Dendritic cell treated with granulocyte-macrophage colony-stimulating factor and Interleukin-4, amounts not matched to agents 40 ng/mL and 50 ng/mL, for 4 days (primary cell): ENCODE data around the gene MCF2L2.

ENCODE experiments used
- H3K27ac Mint-ChIP-seq: one replicate; pipeline ENCODE4 v1.8.0; 2022; ENCODE audit warnings: mild to moderate bottlenecking, mixed read lengths
- H3K27me3 Mint-ChIP-seq: one replicate; pipeline ENCODE4 v1.8.0; 2022; ENCODE audit warnings: mild to moderate bottlenecking, mixed read lengths
- H3K36me3 Mint-ChIP-seq: one replicate; pipeline ENCODE4 v1.8.0; 2022; ENCODE audit warnings: low read depth, mixed read lengths
- H3K4me1 Mint-ChIP-seq: one replicate; pipeline ENCODE4 v1.8.0; 2022; ENCODE audit warnings: low read depth, mixed read lengths
- H3K4me3 Mint-ChIP-seq: one replicate; pipeline ENCODE4 v1.8.0; 2022; ENCODE audit warnings: mild to moderate bottlenecking, moderate library complexity, mixed read lengths
- H3K9me3 Mint-ChIP-seq: one replicate; pipeline ENCODE4 v1.8.0; 2022; ENCODE audit warnings: mixed read lengths
- intact Hi-C: fragments of 100-400 bp; cut with micrococcal nuclease; formaldehyde crosslinking; loops from one replicate; pipeline ENCODE4 v1.15.0; 2022

MCF2L2 gene

GRCh38 chr3:183288117-183288516 is 140.3 kb downstream of the MCF2L2 start:
- H3K27ac Mint-ChIP-seq: no peak overlapping the region
- H3K4me3 Mint-ChIP-seq: no peak overlapping the region

DNA sequence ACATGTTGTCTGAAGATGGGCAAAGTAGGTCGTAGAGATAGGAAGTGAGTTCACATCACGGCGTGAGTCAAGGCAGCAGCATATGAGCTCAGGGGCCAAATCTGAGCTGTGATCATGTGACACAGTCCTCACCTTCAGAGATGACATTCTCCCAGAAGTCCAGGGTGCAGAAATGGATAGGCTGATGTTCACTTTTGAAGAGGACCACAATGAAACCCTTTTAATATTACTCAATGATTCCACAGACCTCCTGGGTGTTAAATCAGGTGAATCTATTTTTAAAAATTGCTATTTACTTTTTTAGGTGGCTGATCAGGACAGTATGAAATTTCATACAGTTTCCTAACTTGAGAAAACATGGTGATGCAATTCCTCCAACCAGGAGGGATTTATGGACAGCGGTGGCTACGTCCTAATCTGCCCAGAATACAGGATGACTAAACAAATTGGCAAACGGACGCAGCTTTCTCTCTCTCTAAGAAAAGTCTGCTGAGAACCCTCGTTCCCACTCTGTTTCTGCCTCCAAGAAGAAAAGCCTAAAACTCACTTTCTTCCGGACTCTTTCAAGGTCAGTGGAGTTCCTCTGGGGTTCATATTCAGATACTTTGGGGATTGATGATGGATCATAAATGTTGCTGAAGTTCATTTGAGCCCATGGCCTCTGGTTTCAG is 141.0 kb downstream of the MCF2L2 start:
- Mint-ChIP-seq H3K36me3 (no peaks in the 10 kb centered on the region), H3K9me3 (no peaks in the 10 kb centered on the region), H3K27me3 (no peaks in the 10 kb centered on the region), H3K27ac (peak overlapping the region; percentile 82), H3K4me3 (no peak overlapping the region), H3K4me1 (peaks cover 31% of the 10 kb centered on the region)
- intact Hi-C loops: loop anchor here (2.0 kb wide), 1 partner anchor 19 kb away; no protein-coding TSS in a partner anchor

More at GRCh38 chr3:183288117-183288516, 140.3 kb downstream of the MCF2L2 start:
- intact Hi-C loops: no loop called here
- Mint-ChIP-seq H3K4me1 (peaks cover 26% of the 10 kb centered on the region), H3K36me3 (no peaks in the 10 kb centered on the region), H3K27me3 (no peaks in the 10 kb centered on the region), H3K9me3 (no peaks in the 10 kb centered on the region)

DNA sequence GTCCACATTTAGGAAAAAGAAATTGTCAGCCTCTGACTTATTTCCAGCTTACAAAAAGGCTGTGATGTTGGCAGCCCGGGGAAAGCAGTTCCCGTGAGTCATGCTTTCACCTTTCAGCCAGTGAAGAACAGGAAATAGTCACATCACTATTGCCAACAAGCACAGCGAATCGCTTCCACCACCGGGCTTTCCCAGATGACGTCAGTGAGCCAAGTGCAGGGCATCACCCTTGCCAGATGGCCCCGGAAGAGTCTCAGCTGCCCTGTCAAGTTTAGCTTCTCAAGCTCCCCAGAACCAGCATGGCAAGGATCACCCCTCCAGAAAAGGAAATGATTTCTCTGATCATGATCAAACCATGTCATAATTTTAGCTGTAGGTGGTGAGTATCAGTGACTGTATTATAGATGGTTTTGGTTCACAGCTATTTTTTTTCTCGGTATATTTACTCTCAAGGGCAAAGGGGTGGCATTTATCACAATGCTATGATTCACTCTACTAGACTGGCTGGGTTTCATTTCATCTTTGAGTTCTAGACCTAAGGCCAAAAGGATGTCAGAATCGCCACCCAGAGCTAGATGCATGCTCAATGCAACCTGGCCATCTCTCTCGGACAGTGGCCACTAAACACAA is 142.5 kb downstream of the MCF2L2 start:
- Mint-ChIP-seq H3K27ac (peak overlapping the region; percentile 82), H3K9me3 (no peaks in the 10 kb centered on the region), H3K36me3 (no peaks in the 10 kb centered on the region), H3K4me1 (peaks cover 38% of the 10 kb centered on the region), H3K4me3 (peak overlapping the region; percentile 6), H3K27me3 (no peaks in the 10 kb centered on the region)
- intact Hi-C loops: loop anchor here (2.0 kb wide), 1 partner anchor 21 kb away; no protein-coding TSS in a partner anchor

DNA sequence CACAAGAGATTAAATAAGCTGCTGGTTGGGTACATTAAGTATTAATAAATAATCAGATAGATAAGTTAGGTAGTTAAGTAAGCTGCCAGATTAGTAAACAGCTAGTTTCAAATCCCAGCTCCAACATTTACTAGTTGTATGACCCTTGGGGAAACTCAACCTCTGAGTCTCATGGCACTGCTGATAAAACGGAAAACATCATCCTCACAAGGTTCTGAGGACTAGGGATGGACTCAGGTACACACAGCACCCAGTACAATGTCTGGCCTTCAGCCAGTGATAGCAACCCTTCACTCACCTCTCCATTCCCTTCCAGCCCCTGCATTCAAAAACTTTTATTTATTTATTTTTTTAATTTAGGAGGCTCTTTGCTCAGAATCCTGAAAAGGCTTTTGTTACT is 143.1 kb downstream of the MCF2L2 start:
- intact Hi-C loops: no loop called here
- peak overlapping the region; percentile 82 for H3K27ac Mint-ChIP-seq
- H3K9me3 Mint-ChIP-seq: no peaks in the 10 kb centered on the region
- H3K4me1 Mint-ChIP-seq: peaks cover 38% of the 10 kb centered on the region
- no peak overlapping the region for H3K4me3 Mint-ChIP-seq
- H3K27me3 Mint-ChIP-seq: no peaks in the 10 kb centered on the region
- H3K36me3 Mint-ChIP-seq: no peaks in the 10 kb centered on the region

- Mint-ChIP-seq H3K27me3 (no peaks in the 10 kb centered on the region), H3K36me3 (no peaks in the 10 kb centered on the region), H3K4me1 (peaks cover 38% of the 10 kb centered on the region), H3K9me3 (no peaks in the 10 kb centered on the region), H3K4me3 (no peak overlapping the region), H3K27ac (no peak overlapping the region)
- intact Hi-C loops: no loop called here
Observed at GRCh38 chr3:183284570-183284969, 143.8 kb downstream of the MCF2L2 start.

DNA sequence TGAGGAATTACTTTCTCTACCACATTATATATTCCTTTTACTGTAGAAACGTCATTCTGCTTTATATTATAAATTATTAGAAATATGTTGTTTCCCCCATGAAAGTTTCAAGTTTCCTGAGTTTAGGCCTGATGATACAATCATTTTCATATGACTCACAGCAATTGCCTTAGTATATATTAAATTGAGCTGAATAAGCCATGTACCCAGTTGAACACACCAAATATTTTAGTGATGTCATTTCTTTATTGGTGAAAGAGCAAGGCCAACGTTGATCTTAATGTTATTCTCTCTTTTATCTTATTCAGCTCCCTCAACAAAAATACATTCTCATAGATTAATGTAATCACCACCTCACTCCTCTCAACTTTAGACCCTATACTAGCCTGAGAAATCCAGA is 144.5 kb downstream of the MCF2L2 start:
- intact Hi-C loops: no loop called here
- Mint-ChIP-seq H3K4me1 (peaks cover 38% of the 10 kb centered on the region), H3K27me3 (no peaks in the 10 kb centered on the region), H3K4me3 (no peak overlapping the region), H3K36me3 (no peaks in the 10 kb centered on the region), H3K27ac (no peak overlapping the region), H3K9me3 (no peaks in the 10 kb centered on the region)

GRCh38 chr3:183281126-183281797 is 147.2 kb downstream of the MCF2L2 start:
- Mint-ChIP-seq H3K4me1 (peaks cover 27% of the 10 kb centered on the region), H3K27ac (peak overlapping the region; percentile 51), H3K9me3 (no peaks in the 10 kb centered on the region), H3K4me3 (no peak overlapping the region), H3K36me3 (peaks cover 11% of the 10 kb centered on the region), H3K27me3 (no peaks in the 10 kb centered on the region)
- intact Hi-C loops: no loop called here

GRCh38 chr3:183279371-183279770 is 149.0 kb downstream of the MCF2L2 start:
- intact Hi-C loops: no loop called here
- peaks cover 37% of the 10 kb centered on the region for H3K4me1 Mint-ChIP-seq
- H3K4me3 Mint-ChIP-seq: no peak overlapping the region
- no peaks in the 10 kb centered on the region for H3K9me3 Mint-ChIP-seq
- H3K27me3 Mint-ChIP-seq: no peaks in the 10 kb centered on the region
- H3K36me3 Mint-ChIP-seq: peaks cover 20% of the 10 kb centered on the region
- no peak overlapping the region for H3K27ac Mint-ChIP-seq

DNA sequence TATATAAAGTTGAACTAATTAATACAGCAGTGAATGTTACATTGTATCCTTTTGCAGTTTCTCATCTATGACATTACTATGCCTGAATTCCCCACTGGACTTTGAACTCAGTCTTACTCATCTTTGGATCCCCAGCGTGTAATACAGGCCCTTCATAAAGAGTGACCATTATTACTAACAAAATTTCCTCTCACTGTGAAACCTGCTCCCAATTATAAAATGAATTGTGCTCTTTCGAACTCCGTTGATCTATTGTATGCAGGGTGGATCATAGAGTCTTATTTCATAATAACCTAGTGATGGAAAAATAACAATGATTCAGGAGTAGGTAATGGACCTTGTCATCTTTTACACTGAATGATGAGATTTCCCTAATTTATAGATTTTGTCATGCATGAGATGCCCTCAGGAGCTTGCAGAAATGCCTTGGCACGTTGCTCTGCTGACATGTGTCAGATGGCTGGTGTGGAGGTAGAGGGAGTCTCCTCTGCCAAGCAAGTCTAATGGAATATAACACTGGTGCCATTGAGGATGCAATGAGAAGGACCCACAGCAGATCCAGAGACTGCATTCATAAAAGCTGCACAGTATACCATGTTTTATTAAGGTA is 149.8 kb downstream of the MCF2L2 start:
- intact Hi-C loops: no loop called here
- Mint-ChIP-seq H3K4me1 (peaks cover 40% of the 10 kb centered on the region), H3K36me3 (peaks cover 28% of the 10 kb centered on the region), H3K9me3 (no peaks in the 10 kb centered on the region), H3K4me3 (no peak overlapping the region), H3K27ac (no peak overlapping the region), H3K27me3 (no peaks in the 10 kb centered on the region)

GRCh38 chr3:183277260-183277659 is 151.2 kb downstream of the MCF2L2 start:
- H3K27me3 Mint-ChIP-seq: no peaks in the 10 kb centered on the region
- intact Hi-C loops: no loop called here
- H3K4me1 Mint-ChIP-seq: peaks cover 38% of the 10 kb centered on the region
- H3K27ac Mint-ChIP-seq: no peak overlapping the region
- no peak overlapping the region for H3K4me3 Mint-ChIP-seq
- H3K36me3 Mint-ChIP-seq: peaks cover 34% of the 10 kb centered on the region
- H3K9me3 Mint-ChIP-seq: no peaks in the 10 kb centered on the region

DNA sequence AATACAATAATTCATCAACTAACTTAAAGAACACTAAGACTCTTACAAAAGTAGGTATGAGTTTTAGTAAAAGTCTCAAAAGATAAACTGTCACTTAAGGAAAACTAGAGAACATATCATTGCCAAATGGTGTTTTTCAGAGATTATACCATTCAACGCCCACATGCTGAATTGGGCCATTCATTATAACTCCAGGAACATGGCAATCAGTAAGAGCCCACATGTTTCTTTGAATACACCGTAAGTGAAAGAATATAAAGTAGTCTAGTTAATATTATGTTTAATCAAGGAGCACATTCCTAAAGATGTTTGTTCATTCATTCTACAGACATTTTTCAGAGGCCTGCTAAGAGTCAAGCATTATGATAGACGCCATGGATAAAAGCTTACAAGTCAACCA is 152.5 kb downstream of the MCF2L2 start:
- intact Hi-C loops: loop anchor here (2.0 kb wide), 1 partner anchor 15 kb away; no protein-coding TSS in a partner anchor
- Mint-ChIP-seq H3K36me3 (peaks cover 39% of the 10 kb centered on the region), H3K4me1 (peaks cover 35% of the 10 kb centered on the region), H3K27ac (peak overlapping the region; percentile 73), H3K9me3 (no peaks in the 10 kb centered on the region), H3K27me3 (no peaks in the 10 kb centered on the region), H3K4me3 (peak overlapping the region; percentile 17)

- intact Hi-C loops: loop anchor here (2.0 kb wide), 1 partner anchor 15 kb away; no protein-coding TSS in a partner anchor
- Mint-ChIP-seq H3K27ac (peak overlapping the region; percentile 73), H3K27me3 (no peaks in the 10 kb centered on the region), H3K4me3 (peak overlapping the region; percentile 17), H3K36me3 (peaks cover 45% of the 10 kb centered on the region), H3K4me1 (peaks cover 36% of the 10 kb centered on the region), H3K9me3 (no peaks in the 10 kb centered on the region)
Observed at GRCh38 chr3:183275418-183275817, 153.0 kb downstream of the MCF2L2 start.

- peaks cover 53% of the 10 kb centered on the region for H3K36me3 Mint-ChIP-seq
- no peak overlapping the region for H3K4me3 Mint-ChIP-seq
- no peaks in the 10 kb centered on the region for H3K9me3 Mint-ChIP-seq
- intact Hi-C loops: loop anchor here (2.0 to 5.0 kb wide), 2 partner anchors 14 to 33 kb away; no protein-coding TSS in a partner anchor
- peaks cover 41% of the 10 kb centered on the region for H3K4me1 Mint-ChIP-seq
- peak overlapping the region; percentile 73 for H3K27ac Mint-ChIP-seq
- no peaks in the 10 kb centered on the region for H3K27me3 Mint-ChIP-seq
Observed at GRCh38 chr3:183274609-183275008, 153.8 kb downstream of the MCF2L2 start.

DNA sequence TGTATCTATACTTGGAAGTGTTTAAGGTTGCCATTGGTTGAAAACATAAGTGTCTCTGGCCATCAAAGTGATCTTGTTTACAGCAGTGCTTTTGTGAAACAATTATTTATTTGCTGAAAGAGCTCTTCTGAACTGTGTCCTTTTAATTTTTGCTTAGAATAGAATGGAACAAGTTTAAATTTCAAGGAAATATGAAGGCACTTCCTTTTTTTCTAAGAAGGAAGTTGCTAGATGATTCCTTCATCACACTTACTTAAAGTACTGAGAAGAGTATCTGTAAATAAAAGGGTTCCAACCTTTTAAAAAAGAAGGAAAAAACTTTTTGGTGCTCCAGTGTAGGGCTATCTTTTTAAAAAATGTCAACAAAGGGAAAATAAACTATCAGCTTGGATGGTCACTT is 155.6 kb downstream of the MCF2L2 start:
- peak overlapping the region; percentile 53 for H3K27ac Mint-ChIP-seq
- intact Hi-C loops: loop anchor here (5.0 kb wide), 1 partner anchor 35 kb away; no protein-coding TSS in a partner anchor

More for the DNA sequence above, 155.6 kb downstream of the MCF2L2 start:
- Mint-ChIP-seq H3K9me3 (no peaks in the 10 kb centered on the region), H3K4me3 (no peak overlapping the region), H3K27me3 (no peaks in the 10 kb centered on the region), H3K4me1 (peaks cover 50% of the 10 kb centered on the region), H3K36me3 (peaks cover 67% of the 10 kb centered on the region)
